ENCODE data around the gene BPGM.

The BPGM gene

GRCh38 chr7:134708692-134709091 lies 62.0 kb downstream of the BPGM start:
- no peak for TF ChIP-seq CTCF (IDR thresholded peaks at IDR 0.05)

- no peak for TF ChIP-seq CTCF (IDR thresholded peaks at IDR 0.05)
Measured at GRCh38 chr7:134709197-134709596, 62.5 kb downstream of the BPGM start.

GRCh38 chr7:134710511-134710853 lies 63.8 kb downstream of the BPGM start:
- no peak for TF ChIP-seq CTCF (IDR thresholded peaks at IDR 0.05)

GRCh38 chr7:134710854-134711624 lies 64.4 kb downstream of the BPGM start:
- TF ChIP-seq CTCF (IDR thresholded peaks at IDR 0.05), result no peak

GRCh38 chr7:134712196-134712595 lies 65.5 kb downstream of the BPGM start:
- TF ChIP-seq CTCF (IDR thresholded peaks at IDR 0.05), result no peak

- no peak for TF ChIP-seq CTCF (IDR thresholded peaks at IDR 0.05)
Measured at GRCh38 chr7:134714470-134715205, 68.0 kb downstream of the BPGM start.

- no peak for TF ChIP-seq CTCF (IDR thresholded peaks at IDR 0.05)
Measured at GRCh38 chr7:134718211-134718875, 71.7 kb downstream of the BPGM start.

Measured in LNCAP (cell line).